Hepatocyte (in vitro differentiated cells): ENCODE results near the gene TEAD1.

Source experiments
- EZH2 ChIP-seq: fragments of 200-600 bp; sonication (generic); IDR thresholded peaks from 2 replicates; pipeline ENCODE4 v1.6.1; 2016; ENCODE audit warnings: antibody characterized with exemption, mild to moderate bottlenecking, borderline replicate concordance
- EZH2phosphoT487 ChIP-seq: fragments of 200-600 bp; sonication (generic); IDR thresholded peaks from one replicate; pipeline ENCODE4 v1.6.1; 2018; ENCODE audit warnings: antibody characterized with exemption, mild to moderate bottlenecking, low read depth, moderate library complexity; ENCODE audit not compliant: unreplicated experiment, severe bottlenecking
- TF ChIP-seq, protein P1 (sequence below): fragments of 200-600 bp; sonication (generic); IDR thresholded peaks from 2 replicates; pipeline ENCODE4 v1.5.1; 2016; ENCODE audit warnings: antibody characterized with exemption, mild to moderate bottlenecking; ENCODE audit not compliant: poor library complexity

DNA sequence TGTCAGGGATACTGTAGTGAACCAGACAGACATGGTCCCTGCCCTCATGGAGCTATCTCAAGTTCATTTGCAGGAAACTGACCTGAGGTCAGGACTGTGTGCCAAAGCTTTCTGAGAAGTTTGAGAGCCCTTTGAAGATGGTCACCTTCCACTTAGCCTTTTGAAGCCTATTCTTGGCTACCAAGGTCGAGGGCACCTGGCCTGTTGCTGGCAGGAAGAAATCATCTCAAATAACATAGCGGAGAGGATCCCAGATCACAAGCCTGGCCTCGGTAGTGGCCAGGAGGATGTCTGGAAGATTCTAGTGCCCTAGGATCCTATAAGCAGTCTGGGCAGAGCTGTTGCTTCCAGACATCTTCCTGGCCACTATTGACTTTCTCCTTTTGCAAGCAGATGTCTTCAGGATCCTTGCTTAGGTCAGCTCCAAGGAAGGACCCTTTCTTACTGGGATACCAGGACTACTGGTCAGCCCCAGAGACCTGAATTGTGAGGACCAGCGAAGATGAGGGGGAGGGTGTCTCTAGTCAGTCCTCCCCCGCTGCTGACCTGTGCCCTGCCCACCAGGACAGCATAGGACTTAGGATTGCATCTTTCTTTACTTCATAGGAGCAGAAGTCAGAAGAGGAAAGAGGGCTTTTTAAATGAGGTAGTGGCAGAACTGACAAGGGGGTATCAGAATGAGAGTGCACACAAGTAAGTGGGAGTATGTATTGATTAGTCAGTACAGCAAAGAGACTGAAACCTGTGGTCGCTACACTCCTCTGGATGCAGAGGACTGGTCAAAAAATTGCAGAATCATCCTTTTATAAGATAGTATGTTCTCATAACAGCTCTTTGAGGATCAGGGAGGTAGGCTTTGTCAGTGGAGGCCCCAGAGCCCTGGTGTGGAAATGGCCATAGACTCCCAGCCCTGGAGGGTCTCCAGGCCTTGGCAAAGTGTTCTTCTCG, 94.8 kb downstream of the TEAD1 start:
- TF ChIP-seq, protein P1, sequence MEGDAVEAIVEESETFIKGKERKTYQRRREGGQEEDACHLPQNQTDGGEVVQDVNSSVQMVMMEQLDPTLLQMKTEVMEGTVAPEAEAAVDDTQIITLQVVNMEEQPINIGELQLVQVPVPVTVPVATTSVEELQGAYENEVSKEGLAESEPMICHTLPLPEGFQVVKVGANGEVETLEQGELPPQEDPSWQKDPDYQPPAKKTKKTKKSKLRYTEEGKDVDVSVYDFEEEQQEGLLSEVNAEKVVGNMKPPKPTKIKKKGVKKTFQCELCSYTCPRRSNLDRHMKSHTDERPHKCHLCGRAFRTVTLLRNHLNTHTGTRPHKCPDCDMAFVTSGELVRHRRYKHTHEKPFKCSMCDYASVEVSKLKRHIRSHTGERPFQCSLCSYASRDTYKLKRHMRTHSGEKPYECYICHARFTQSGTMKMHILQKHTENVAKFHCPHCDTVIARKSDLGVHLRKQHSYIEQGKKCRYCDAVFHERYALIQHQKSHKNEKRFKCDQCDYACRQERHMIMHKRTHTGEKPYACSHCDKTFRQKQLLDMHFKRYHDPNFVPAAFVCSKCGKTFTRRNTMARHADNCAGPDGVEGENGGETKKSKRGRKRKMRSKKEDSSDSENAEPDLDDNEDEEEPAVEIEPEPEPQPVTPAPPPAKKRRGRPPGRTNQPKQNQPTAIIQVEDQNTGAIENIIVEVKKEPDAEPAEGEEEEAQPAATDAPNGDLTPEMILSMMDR: no peak
- TF ChIP-seq EZH2 (no peak), EZH2phosphoT487 (no peak)
